HG02759 (cell line): ENCODE data around the gene ANKRD55.

Source experiments
- ATAC-seq: cut with Tn5 transposase; IDR thresholded peaks from one replicate; pipeline ENCODE4 v1.9.1; 2021; ENCODE audit warnings: mild to moderate bottlenecking, moderate library complexity; ENCODE audit not compliant: unreplicated experiment

Gene ANKRD55

DNA sequence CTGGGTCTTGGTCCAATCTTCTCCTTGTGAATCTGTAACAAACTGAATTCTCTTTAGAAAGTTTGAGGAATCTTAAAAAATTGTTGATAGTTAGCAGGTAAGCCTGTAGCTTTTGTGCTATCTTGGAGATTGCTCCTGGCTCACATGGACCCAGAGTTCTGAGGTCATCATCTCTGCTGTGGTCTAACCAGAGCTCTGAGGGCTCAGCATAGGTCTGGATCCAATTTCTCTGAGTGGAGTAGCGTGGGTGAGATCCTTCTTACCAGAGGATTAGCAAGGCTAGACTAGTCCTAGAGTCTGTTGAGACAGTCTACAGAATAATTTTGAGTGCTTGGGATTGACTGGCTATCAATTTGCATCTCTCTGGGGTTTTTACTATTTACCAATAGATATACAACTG, 177.8 kb downstream of the ANKRD55 start:
- no peak for ATAC-seq

DNA sequence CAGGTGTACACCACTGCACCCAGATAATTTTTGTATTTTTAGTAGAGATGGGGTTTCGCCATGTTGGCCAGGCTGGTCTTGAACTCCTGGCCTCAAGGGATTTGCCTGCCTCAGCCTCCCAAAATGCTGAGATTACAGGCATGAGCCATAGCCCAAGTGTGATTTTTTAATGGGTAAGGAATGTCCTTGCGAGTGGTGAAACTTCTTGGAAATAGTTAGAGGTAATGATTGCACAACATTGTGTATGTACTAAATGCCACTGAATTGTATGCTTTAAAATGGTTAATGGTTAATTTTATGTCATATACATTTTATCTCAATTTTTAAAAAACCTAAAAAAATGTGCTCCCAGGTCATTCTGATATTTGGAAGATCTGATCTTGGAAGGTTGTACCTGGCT, 178.5 kb downstream of the ANKRD55 start:
- no peak for ATAC-seq

DNA sequence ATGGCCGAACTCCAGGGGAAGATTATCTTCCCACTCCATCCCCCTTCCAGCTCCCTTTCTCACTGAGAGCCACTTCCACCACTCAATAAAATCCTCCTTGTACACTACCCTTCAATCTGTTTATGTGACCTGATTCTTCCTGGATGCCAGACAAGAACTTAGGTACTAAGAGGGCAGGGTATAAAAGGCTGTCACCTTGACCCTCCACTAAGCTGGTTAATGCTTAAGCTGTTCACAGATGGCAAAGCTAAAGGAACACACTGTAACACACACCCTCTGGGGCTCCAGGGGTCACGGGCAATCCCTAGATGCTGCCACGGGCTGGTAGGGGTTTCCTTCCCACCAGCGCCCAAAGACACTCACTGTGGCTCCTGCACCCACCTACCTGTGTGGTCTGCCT, 179.8 kb downstream of the ANKRD55 start:
- ATAC-seq, result no peak

DNA sequence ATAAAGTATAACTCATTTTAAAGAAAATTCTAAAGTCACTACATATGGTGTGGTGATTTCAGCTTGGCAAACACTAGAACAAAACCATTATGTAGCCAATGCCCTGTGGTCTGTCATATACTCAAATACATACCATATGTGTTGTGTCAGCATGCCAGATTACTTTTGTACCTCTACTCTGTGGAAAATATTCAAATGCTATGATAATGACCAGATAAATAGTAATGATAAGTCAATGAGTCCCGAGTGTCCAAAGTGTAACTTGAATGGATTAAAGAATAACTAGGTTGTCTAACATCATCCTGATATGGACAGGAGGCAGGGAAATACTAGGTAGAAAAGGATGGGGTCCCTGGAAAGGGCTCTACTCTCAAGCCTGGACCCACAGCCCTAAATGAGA, 180.4 kb downstream of the ANKRD55 start:
- ATAC-seq, result no peak

DNA sequence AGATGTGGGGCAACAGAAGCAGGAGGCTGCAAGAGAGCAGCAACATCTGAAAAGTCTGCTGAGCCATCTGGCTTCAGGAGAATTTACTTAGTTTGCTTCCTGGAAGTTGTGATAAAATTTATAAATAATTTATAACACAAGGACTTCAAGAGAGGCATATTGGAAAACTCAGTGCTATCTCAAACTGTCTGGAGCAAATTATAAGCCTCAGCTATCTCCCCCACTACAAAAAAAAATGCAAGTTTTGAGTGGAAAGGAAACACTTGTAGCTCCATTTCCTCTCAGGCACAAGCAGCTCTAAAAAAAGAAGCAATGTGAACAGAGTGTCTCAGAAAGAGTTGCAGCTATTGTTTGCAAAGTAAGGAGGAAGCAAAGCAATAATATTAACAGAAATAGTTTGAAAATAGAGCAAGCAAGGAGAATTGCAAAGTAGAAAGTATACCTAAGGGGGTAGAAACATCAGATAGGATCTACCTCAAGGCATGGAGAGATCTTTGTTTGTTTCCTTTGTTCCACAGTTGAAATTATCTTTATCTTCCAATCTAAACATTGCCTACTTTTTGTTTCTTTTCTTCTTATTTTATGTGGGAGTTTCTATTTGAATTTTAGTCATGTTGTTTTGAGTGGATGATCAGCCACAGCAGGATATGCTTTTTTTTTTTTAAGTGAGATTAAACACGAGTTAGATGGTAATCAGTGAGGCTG, 182.4 kb downstream of the ANKRD55 start:
- no peak for ATAC-seq
